DOHH2 (cell line): Measurements from ENCODE around the gene SH2D5.

Experiments used
- H3F3A ChIP-seq: fragments of 200-600 bp; sonication (generic), shearing (Covaris generic); 2 replicates; pipeline ENCODE4 v1.6.0; 2016; ENCODE audit warnings: antibody characterized with exemption, mild to moderate bottlenecking; ENCODE audit not compliant: control insufficient read depth, insufficient read depth
- H3K27ac ChIP-seq: fragments of 200-600 bp; sonication (generic); 2 replicates; pipeline ENCODE4 v1.5.1; 2014; ENCODE audit warnings: low read depth, mild to moderate bottlenecking, low read length, moderate library complexity
- H3K27me3 ChIP-seq: fragments of 200-600 bp; sonication (generic); 2 replicates; pipeline ENCODE4 v1.6.1; 2014; ENCODE audit warnings: mild to moderate bottlenecking, low read length, mixed read lengths; ENCODE audit not compliant: control insufficient read depth
- H3K36me3 ChIP-seq: fragments of 200-600 bp; sonication (generic); 2 replicates; pipeline ENCODE4 v1.6.1; 2014; ENCODE audit warnings: mild to moderate bottlenecking, low read length, moderate library complexity, mixed read lengths; ENCODE audit not compliant: control insufficient read depth
- H3K4me1 ChIP-seq: fragments of 200-600 bp; sonication (generic); 2 replicates; pipeline ENCODE4 v1.6.1; 2014; ENCODE audit warnings: mild to moderate bottlenecking, low read length, mixed read lengths; ENCODE audit not compliant: control insufficient read depth
- H3K4me2 ChIP-seq: fragments of 200-600 bp; sonication (generic); 2 replicates; pipeline ENCODE4 v1.6.0; 2014; ENCODE audit warnings: mild to moderate bottlenecking, low read length, moderate library complexity
- H3K4me3 ChIP-seq: fragments of 200-600 bp; sonication (generic); 2 replicates; pipeline ENCODE4 v1.5.1; 2014; ENCODE audit warnings: mild to moderate bottlenecking, low read length, mixed read lengths
- H3K79me2 ChIP-seq: fragments of 200-600 bp; sonication (generic); 2 replicates; pipeline ENCODE4 v1.6.1; 2014; ENCODE audit warnings: mild to moderate bottlenecking, low read length, mixed read lengths; ENCODE audit not compliant: control insufficient read depth
- H3K9me2 ChIP-seq: fragments of 200-600 bp; sonication (generic); replicated peaks from 2 replicates; pipeline ENCODE4 v1.6.1; 2014; ENCODE audit warnings: mild to moderate bottlenecking, low read length, mixed read lengths; ENCODE audit not compliant: control insufficient read depth
- H3K9me3 ChIP-seq: fragments of 200-600 bp; sonication (generic); 2 replicates; pipeline ENCODE4 v1.6.1; 2014; ENCODE audit warnings: antibody characterized with exemption, low read length, mixed read lengths; ENCODE audit not compliant: control insufficient read depth, insufficient read depth
- H4K20me1 ChIP-seq: fragments of 200-600 bp; sonication (generic); 2 replicates; pipeline ENCODE4 v1.6.0; 2014; ENCODE audit warnings: low read depth, mild to moderate bottlenecking, antibody characterized with exemption, low read length, moderate library complexity; ENCODE audit not compliant: control insufficient read depth, insufficient read depth
- EZH2phosphoT487 ChIP-seq: fragments of 200-600 bp; sonication (generic); IDR thresholded peaks from 2 replicates; pipeline ENCODE4 v1.6.1; 2017; ENCODE audit warnings: borderline replicate concordance, mild to moderate bottlenecking, antibody characterized with exemption, low read length, moderate library complexity, mixed read lengths
- TF ChIP-seq, protein P1 (sequence below): fragments of 200-600 bp; sonication (generic); IDR thresholded peaks from one replicate; pipeline ENCODE4 v1.5.1; 2014; ENCODE audit warnings: antibody characterized with exemption, mild to moderate bottlenecking, low read depth, low read length; ENCODE audit not compliant: poor library complexity, severe bottlenecking

Gene SH2D5

GRCh38 chr1:20733360-20733975 is 965 bp upstream of the SH2D5 start:
- Histone ChIP-seq H3F3A (peaks cover 13% of the 10 kb centered on the region), H3K4me3 (peak overlapping the region; percentile 77), H3K4me1 (peaks cover 25% of the 10 kb centered on the region), H3K79me2 (no peaks in the 10 kb centered on the region), H3K36me3 (no peaks in the 10 kb centered on the region), H3K9me2 (no peaks in the 10 kb centered on the region), H3K27me3 (peaks cover 52% of the 10 kb centered on the region), H3K9me3 (no peaks in the 10 kb centered on the region), H3K4me2 (peak overlapping the region; percentile 88), H4K20me1 (no peaks in the 10 kb centered on the region), H3K27ac (no peak overlapping the region)
- TF ChIP-seq EZH2phosphoT487, result no peak

DNA sequence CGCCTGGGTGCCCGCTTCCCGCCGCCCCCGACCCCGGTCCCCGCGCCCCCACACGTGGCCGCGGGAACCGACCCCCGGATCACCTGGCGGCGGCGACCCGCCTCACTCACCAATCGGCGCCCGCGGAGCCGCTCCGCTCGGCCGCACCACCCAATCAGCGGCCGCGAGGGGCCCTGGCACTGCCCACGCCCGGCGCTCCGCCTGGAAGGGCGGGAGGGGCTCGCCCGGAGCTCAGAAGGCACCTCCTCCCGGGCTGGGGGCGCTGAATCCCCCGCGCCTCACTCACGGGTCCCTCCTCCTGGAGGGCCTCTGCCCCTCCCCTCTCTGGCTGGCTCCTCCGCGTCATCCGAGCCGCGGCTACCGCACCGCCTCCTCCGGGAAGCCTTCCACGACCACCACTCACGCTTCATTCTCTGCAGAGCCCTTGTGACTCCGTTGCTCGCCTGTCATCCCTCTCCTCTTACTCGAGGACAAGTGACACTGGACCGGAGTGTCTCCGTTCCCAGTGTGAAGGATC is 374 bp downstream of the SH2D5 start:
- Histone ChIP-seq H3K4me3 (peak overlapping the region; percentile 77), H3K4me2 (peak overlapping the region; percentile 88), H3K27ac (no peak overlapping the region), H3K9me3 (no peaks in the 10 kb centered on the region), H3K36me3 (no peaks in the 10 kb centered on the region), H3K4me1 (peaks cover 25% of the 10 kb centered on the region), H3F3A (peaks cover 3% of the 10 kb centered on the region), H3K27me3 (peaks cover 58% of the 10 kb centered on the region), H3K9me2 (no peaks in the 10 kb centered on the region), H4K20me1 (no peaks in the 10 kb centered on the region), H3K79me2 (no peaks in the 10 kb centered on the region)
- 0 out of 2 replicates have a peak, but pooled peaks have one; percentile 26 for TF ChIP-seq EZH2phosphoT487
- TF ChIP-seq, protein P1, sequence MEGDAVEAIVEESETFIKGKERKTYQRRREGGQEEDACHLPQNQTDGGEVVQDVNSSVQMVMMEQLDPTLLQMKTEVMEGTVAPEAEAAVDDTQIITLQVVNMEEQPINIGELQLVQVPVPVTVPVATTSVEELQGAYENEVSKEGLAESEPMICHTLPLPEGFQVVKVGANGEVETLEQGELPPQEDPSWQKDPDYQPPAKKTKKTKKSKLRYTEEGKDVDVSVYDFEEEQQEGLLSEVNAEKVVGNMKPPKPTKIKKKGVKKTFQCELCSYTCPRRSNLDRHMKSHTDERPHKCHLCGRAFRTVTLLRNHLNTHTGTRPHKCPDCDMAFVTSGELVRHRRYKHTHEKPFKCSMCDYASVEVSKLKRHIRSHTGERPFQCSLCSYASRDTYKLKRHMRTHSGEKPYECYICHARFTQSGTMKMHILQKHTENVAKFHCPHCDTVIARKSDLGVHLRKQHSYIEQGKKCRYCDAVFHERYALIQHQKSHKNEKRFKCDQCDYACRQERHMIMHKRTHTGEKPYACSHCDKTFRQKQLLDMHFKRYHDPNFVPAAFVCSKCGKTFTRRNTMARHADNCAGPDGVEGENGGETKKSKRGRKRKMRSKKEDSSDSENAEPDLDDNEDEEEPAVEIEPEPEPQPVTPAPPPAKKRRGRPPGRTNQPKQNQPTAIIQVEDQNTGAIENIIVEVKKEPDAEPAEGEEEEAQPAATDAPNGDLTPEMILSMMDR, result no peak

- TF ChIP-seq, protein P1, result no peak
- TF ChIP-seq EZH2phosphoT487, result peak; percentile 67; the same call in 1 of the 2 replicates
- Histone ChIP-seq H3K9me2 (no peaks in the 10 kb centered on the region), H3F3A (peaks cover 3% of the 10 kb centered on the region; the same call in 1 of the 2 replicates), H3K27ac (no peak overlapping the region), H3K27me3 (peaks cover 58% of the 10 kb centered on the region), H3K79me2 (no peaks in the 10 kb centered on the region), H3K4me3 (peak overlapping the region; percentile 77), H3K36me3 (no peaks in the 10 kb centered on the region), H3K9me3 (no peaks in the 10 kb centered on the region), H4K20me1 (no peaks in the 10 kb centered on the region), H3K4me1 (peaks cover 25% of the 10 kb centered on the region), H3K4me2 (peak overlapping the region; percentile 88)
These were observed 1.2 kb downstream of the SH2D5 start for GRCh38 chr1:20731057-20731991.

DNA sequence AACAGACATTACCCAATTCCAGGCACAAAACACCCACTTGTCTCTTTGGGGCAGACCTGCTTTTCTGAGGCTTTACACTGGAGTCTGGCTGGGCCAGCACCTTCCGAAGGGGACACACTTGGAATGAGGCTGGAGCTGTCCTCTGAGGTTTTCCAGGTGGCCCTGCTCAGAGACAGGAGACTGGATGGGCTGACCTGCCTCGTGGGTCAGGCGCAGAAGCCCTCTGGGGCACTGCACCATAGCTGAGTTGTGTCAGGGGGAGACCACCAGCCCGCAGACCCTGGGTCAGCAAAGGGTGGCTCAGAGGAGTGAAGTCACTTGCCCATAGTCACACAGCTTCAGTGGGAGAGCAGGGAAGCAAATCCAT is 1.8 kb downstream of the SH2D5 start:
- Histone ChIP-seq H3K9me2 (no peaks in the 10 kb centered on the region), H3K27me3 (peaks cover 58% of the 10 kb centered on the region), H3K4me2 (no peak overlapping the region), H3K36me3 (no peaks in the 10 kb centered on the region), H3K4me3 (no peak overlapping the region), H3K27ac (no peak overlapping the region), H3K4me1 (peaks cover 25% of the 10 kb centered on the region), H4K20me1 (no peaks in the 10 kb centered on the region), H3F3A (peaks cover 3% of the 10 kb centered on the region; the same call in 1 of the 2 replicates), H3K79me2 (no peaks in the 10 kb centered on the region), H3K9me3 (no peaks in the 10 kb centered on the region)
- TF ChIP-seq, protein P1, result no peak
- TF ChIP-seq EZH2phosphoT487, result no peak
